Right lobe of liver (tissue), 4 donors: ENCODE results near the gene PPP6R3.

ENCODE experiments used
- POLR2A ChIP-seq: fragments of 450-650 bp; IDR thresholded peaks from one replicate; pipeline ENCODE4 v1.6.1; 2017; ENCODE audit warnings: antibody characterized with exemption, mild to moderate bottlenecking
- TF ChIP-seq, protein P1 (sequence below), 4 donors: fragments of 200-600 bp in 3 of 4; fragments of 450-650 bp in 1 of 4; IDR thresholded peaks; one replicate each; pipeline versions ENCODE4 v1.5.1 to v1.8.0; 2016 to 2022; ENCODE audit warnings: antibody characterized with exemption in 4 of 4, mild to moderate bottlenecking in 2 of 4
- donor health status: DM: no; HTN: no; CAD: no.
- donor health status: DM: no; HTN: no; CAD: no.
- donor health status: DM: no; HTN: yes; CAD: no.

- TF ChIP-seq, protein P1, sequence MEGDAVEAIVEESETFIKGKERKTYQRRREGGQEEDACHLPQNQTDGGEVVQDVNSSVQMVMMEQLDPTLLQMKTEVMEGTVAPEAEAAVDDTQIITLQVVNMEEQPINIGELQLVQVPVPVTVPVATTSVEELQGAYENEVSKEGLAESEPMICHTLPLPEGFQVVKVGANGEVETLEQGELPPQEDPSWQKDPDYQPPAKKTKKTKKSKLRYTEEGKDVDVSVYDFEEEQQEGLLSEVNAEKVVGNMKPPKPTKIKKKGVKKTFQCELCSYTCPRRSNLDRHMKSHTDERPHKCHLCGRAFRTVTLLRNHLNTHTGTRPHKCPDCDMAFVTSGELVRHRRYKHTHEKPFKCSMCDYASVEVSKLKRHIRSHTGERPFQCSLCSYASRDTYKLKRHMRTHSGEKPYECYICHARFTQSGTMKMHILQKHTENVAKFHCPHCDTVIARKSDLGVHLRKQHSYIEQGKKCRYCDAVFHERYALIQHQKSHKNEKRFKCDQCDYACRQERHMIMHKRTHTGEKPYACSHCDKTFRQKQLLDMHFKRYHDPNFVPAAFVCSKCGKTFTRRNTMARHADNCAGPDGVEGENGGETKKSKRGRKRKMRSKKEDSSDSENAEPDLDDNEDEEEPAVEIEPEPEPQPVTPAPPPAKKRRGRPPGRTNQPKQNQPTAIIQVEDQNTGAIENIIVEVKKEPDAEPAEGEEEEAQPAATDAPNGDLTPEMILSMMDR (IDR thresholded peaks at IDR 0.05) = peak in 2 of 4 donors; percentile 7 to 21
- no peak for TF ChIP-seq POLR2A
Observed at GRCh38 chr11:68610452-68611116, 150.0 kb downstream of the PPP6R3 start.
